HG03175 (cell line): ENCODE data around the gene ELOF1.
A peak's percentile ranks its signal among the peaks of the same experiment; 100 is the strongest.

Source experiments
- ATAC-seq: cut with Tn5 transposase; IDR thresholded peaks from one replicate; pipeline ENCODE4 v1.9.1; 2021; ENCODE audit warnings: mild to moderate bottlenecking, moderate library complexity; ENCODE audit not compliant: unreplicated experiment

Gene ELOF1

DNA sequence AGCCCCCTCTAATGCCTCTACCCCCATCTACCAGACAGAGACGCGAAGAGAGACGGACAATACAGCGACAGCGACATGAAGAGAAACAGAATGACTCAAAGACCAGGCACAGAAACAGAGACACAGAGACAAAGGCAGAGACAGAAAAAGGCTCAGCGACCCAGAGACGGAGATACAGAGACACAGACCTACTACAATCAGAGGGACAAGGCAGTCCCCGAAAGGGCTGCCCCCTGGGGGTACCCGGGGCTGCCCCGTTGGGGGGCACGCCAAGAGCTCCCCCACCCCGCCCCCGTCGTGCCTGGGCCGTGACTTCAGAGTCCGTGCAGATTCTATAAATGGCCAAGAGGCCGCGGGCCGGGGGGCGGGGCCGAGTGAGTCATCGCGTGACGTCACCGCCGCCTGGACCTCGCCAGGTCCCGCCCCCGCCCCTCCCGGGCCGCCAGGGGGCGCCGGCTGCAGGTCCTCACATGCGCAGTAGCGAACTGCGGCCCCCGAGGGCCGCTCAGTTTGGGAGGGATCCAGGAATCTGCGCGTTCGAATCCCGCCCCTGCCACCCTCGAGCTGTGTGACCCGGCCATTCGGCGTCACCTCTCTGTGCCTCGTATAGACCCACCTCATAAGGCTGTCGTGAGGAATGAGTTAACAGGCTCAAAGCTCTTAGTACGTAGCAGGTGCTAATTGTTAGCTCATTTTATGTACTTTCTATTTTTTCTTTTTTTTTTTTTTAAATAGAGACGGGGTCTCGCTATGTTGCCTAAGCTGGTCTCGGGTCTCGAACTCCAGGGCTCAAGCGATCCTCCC is 23.0 kb downstream of the ELOF1 start:
- ATAC-seq = no peak

DNA sequence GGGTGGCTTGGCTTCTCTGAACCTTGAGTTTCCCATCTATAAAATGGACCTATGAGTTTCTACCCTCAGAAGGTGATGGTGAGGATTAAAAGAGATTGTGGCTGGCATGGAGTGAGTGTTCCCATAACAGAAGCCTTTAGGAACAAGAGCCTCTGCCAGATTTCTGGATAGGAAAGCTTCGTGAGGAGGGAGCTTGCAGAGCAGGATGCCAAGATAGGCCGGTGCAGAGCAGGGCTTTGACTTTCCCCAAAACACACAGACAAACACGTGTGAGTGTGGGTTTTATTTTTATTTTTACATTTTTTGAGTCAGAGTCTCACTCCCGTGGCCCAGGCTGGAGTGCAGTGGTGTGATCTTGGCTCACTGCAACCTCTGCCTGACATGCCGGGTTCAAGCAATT is 24.1 kb downstream of the ELOF1 start:
- ATAC-seq = no peak

GRCh38 chr19:11534538-11534937 is 24.5 kb downstream of the ELOF1 start:
- ATAC-seq = no peak

DNA sequence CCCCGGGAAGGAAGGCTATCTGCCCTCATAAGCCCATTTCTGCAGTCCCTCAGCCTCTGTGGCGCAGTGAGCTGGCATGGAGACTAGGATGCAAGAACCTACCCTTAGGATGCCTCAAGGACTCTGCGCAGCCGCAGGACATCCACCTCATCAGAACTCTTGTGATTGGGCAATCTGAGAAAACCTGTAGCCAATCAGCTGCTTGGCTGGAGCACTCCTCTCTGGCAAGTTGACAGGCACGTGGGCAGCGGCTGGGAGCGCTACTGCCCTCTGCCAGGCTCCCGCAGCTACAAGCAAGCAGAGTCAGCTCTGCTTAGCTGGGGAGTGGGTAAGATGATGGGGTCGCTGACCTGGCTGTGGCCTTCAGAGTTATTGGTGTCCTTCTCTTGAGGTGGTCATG is 28.6 kb downstream of the ELOF1 start:
- ATAC-seq = no peak

DNA sequence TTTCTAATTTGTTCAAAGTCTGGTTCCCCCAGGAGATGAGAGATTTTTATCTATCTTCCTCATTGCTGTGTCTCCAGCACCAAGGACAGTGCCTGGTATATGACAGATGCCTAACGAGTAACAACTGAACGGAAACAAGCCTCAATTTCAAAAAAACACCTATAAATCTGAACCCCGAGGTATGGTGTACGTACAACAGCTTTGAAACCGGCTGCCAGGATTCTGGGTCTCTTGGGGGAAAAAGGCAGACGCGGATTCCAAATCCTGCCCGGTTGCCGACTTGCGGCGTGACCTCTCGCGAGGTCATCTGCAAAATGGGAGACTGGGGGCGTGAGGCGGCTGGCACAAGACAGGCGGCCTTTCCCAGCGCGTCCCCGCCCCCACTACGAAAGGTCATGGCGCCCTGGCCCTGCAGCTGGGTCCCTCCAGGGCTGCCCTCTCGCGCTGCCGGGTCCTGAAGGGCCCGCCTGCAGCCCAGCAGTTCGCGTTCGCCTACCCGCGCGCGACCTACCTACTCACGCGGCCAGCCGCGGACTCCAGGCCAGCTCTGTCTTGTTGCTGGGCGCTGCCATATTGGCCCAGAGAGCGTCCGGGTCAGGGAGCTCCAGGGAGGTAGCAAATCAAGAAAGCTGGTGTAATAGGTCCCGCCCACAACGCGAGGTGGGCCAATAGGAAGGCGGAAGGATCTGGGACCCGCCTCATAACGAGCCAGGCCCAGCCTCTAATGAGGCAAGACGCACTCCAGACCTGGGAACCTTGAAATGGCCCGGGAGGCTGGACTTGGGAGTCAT is 30.3 kb downstream of the ELOF1 start, which contains the start of gene ECSIT:
Gene ECSIT (minus strand): TSS at position 584 of the 791 bp plus-strand sequence. CDS start 9,964 bp downstream, outside the sequence.
- ATAC-seq = peak; percentile 93

- no peak for ATAC-seq
These were observed 39.9 kb downstream of the ELOF1 start for GRCh38 chr19:11519138-11519537.

DNA sequence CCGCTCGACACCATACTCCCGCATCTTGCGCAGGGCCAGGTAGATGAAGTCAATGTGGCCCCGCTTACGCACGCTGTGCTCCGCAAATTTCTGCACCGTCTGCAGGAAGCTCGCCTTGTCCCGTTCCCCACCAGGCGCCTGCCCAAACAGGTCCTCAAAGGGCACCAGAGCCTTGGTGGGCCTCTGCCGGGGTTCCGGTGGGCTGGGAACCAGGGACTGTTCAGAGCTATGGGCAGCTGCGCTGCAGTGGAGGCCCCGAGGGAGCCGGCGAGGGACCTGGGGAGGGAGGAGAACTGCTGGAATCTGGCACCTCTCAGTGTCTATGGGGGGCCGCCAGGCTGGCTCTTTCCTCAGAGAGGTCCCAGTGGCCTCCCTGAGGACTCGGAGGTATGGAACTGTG is 45.1 kb downstream of the ELOF1 start:
- ATAC-seq = no peak

DNA sequence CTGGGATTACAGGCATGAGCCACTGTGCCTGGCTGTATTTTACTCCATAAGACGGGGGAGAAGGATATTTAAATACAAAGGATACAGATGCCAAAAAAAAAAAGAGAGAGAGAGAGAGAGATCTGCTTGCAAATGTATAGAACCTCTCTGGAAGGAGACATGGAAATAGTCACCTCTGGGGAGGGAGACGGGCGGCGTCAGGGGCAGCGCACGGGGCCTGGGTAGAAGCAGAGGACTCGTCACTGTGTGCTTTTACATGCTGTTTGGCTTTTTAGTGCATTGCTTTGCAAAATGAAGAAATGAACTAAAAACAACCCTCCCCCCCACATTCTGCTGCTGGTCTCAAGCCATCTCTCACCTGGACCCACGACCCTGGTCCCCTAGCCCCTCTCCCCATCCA is 48.6 kb downstream of the ELOF1 start:
- no peak for ATAC-seq

- ATAC-seq = no peak
These were observed 51.5 kb downstream of the ELOF1 start for GRCh38 chr19:11507370-11508078.

- no peak for ATAC-seq
These were observed 52.1 kb downstream of the ELOF1 start for GRCh38 chr19:11506967-11507366.

DNA sequence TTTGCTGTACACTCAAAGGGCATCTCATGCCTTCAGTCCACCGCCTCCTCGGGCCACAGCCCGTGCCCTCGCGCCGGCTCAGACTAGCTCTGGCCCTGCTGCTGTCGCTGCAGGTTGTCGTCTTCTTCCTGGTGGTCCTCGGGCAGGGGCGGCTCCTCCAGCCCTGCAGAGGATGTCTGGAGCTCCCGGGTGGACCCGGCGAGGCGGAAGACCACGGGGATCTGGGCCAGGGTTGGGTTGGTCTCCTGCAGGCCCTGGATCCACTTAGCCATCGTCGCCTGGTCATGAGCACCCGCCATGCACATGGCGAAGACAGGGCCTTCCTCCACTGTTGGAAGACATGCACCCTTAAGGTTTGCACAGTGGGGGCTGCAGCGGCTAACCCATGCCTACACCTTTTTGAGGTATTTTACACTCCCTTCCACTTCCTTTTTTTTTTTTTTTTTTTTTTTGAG is 52.9 kb downstream of the ELOF1 start:
- ATAC-seq = peak; percentile 24

GRCh38 chr19:11505504-11506100 is 53.4 kb downstream of the ELOF1 start, which contains the start of gene ZNF653:
Gene ZNF653, minus strand, starts transcription at chr19:11505839. Its CDS starts 53 bp downstream, at chr19:11505786.
- peak; percentile 61 for ATAC-seq

DNA sequence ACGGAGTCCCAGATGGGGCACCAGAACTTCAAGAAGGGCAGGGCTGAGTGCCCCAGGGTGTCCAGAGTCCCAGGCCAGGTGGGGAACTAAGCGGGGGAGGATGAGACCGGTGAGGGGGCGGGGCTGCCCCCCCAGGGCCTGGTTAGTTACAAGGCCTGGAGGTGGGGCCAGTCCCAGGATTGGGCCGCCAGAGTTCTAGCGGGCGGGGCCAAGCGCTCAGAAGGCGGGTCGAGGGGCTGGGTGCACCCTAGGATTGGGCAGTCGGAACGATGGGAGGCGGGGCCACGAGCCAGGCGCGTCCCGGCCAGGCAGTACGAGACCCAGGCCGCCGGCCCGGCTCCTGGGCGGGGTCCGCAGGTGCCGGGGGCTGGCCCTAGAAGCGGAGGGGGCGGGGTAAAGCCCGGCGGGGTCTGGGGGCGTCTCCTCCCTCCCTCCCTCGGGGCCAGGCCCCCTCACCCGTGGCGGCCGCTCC is 54.0 kb downstream of the ELOF1 start:
- peak; percentile 87 for ATAC-seq

GRCh38 chr19:11504502-11505031 is 54.5 kb downstream of the ELOF1 start:
- no peak for ATAC-seq
